H9 (cell line): ENCODE data around the gene KIAA0825. TPM values are rescaled to one million over a fixed set of nuclear protein-coding genes. Genes with fewer than 3 reads are reported as not detected.

Experiments
- DNase-seq: peaks from one replicate; pipeline ENCODE4 v3.0.0-alpha.2; 2017
- H2AFZ ChIP-seq: one replicate; pipeline ENCODE4 v1.6.1; 2013; ENCODE audit warnings: mild to moderate bottlenecking, low read length, control low read depth, moderate library complexity
- H2AK5ac ChIP-seq: 2 replicates; pipeline ENCODE4 v1.6.1; 2013; ENCODE audit warnings: low read length, control low read depth, mixed read lengths; ENCODE audit not compliant: insufficient read length
- H2BK120ac ChIP-seq: one replicate; pipeline ENCODE4 v1.6.1; 2013; ENCODE audit warnings: low read depth, mild to moderate bottlenecking, low read length, control low read depth, inconsistent platforms; ENCODE audit not compliant: poor library complexity, severe bottlenecking
- H2BK12ac ChIP-seq: 2 replicates; pipeline ENCODE4 v1.6.1; 2013; ENCODE audit warnings: low read length, control low read depth, mixed read lengths, low read depth; ENCODE audit not compliant: insufficient read length
- H2BK15ac ChIP-seq: 2 replicates; pipeline ENCODE4 v1.6.1; 2013; ENCODE audit warnings: low read depth, low read length, control low read depth
- H2BK20ac ChIP-seq: one replicate; pipeline ENCODE4 v1.6.1; 2013; ENCODE audit warnings: low read depth, mild to moderate bottlenecking, low read length, control low read depth, inconsistent platforms; ENCODE audit not compliant: poor library complexity, severe bottlenecking
- H2BK5ac ChIP-seq: 2 replicates; pipeline ENCODE4 v1.6.1; 2013; ENCODE audit warnings: low read length, control low read depth, mixed read lengths; ENCODE audit not compliant: insufficient read length
- H3K14ac ChIP-seq: 2 replicates; pipeline ENCODE4 v1.6.1; 2013; ENCODE audit warnings: low read length, control low read depth; ENCODE audit not compliant: insufficient read depth
- H3K18ac ChIP-seq: 2 replicates; pipeline ENCODE4 v1.6.1; 2013; ENCODE audit warnings: low read depth, mild to moderate bottlenecking, mixed read lengths, low read length, control low read depth; ENCODE audit not compliant: insufficient read length
- H3K23ac ChIP-seq: 2 replicates; pipeline ENCODE4 v1.6.1; 2013; ENCODE audit warnings: low read length, control low read depth, mixed read lengths, low read depth; ENCODE audit not compliant: insufficient read length
- H3K23me2 ChIP-seq: 2 replicates; pipeline ENCODE4 v1.6.1; 2013; ENCODE audit warnings: low read depth, mild to moderate bottlenecking, mixed read lengths, low read length, control low read depth; ENCODE audit not compliant: insufficient read length, poor library complexity, severe bottlenecking
- H3K27ac ChIP-seq: 2 replicates; pipeline ENCODE4 v1.5.1; 2013; ENCODE audit warnings: low read length, control low read depth, mixed read lengths, low read depth; ENCODE audit not compliant: insufficient read length
- H3K27me3 ChIP-seq: 2 replicates; pipeline ENCODE4 v1.6.1; 2013; ENCODE audit warnings: low read length, control low read depth, inconsistent platforms; ENCODE audit not compliant: insufficient read depth
- H3K4ac ChIP-seq: 2 replicates; pipeline ENCODE4 v1.6.1; 2013; ENCODE audit warnings: low read depth, mild to moderate bottlenecking, control low read depth, inconsistent platforms, low read length, moderate library complexity
- H3K4me1 ChIP-seq: 2 replicates; pipeline ENCODE4 v1.6.1; 2013; ENCODE audit warnings: low read length, control low read depth, inconsistent platforms; ENCODE audit not compliant: insufficient read depth
- H3K4me2 ChIP-seq: 2 replicates; pipeline ENCODE4 v1.6.1; 2013; ENCODE audit warnings: low read length, control low read depth, mixed read lengths; ENCODE audit not compliant: insufficient read length, insufficient read depth
- H3K56ac ChIP-seq: 2 replicates; pipeline ENCODE4 v1.6.1; 2013; ENCODE audit warnings: low read depth, mild to moderate bottlenecking, mixed read lengths, low read length, control low read depth; ENCODE audit not compliant: insufficient read length
- H3K79me1 ChIP-seq: 2 replicates; pipeline ENCODE4 v1.6.1; 2013; ENCODE audit warnings: low read depth, mild to moderate bottlenecking, moderate library complexity, low read length, control low read depth, inconsistent platforms; ENCODE audit not compliant: insufficient read depth, poor library complexity, severe bottlenecking
- H3K79me2 ChIP-seq: 2 replicates; pipeline ENCODE4 v1.6.1; 2013; ENCODE audit warnings: low read length, control low read depth, inconsistent platforms; ENCODE audit not compliant: insufficient read depth
- H3K9ac ChIP-seq: 2 replicates; pipeline ENCODE4 v1.6.1; 2013; ENCODE audit warnings: low read length, control low read depth, mixed read lengths; ENCODE audit not compliant: insufficient read length; ENCODE audit errors: extremely low read depth
- H3K9me3 ChIP-seq: one replicate; pipeline ENCODE4 v1.6.1; 2013; ENCODE audit warnings: low read depth, low read length, inconsistent platforms; ENCODE audit not compliant: control insufficient read depth
- H3T11ph ChIP-seq: one replicate; pipeline ENCODE4 v1.6.1; 2013; ENCODE audit warnings: mild to moderate bottlenecking, low read length, control low read depth, inconsistent platforms
- H4K20me1 ChIP-seq: one replicate; pipeline ENCODE4 v1.6.1; 2013; ENCODE audit not compliant: control insufficient read depth, insufficient read length, insufficient read depth
- H4K5ac ChIP-seq: 2 replicates; pipeline ENCODE4 v1.6.1; 2013; ENCODE audit warnings: low read depth, mild to moderate bottlenecking, mixed read lengths, low read length, control low read depth; ENCODE audit not compliant: insufficient read length
- H4K8ac ChIP-seq: replicated peaks from 2 replicates; pipeline ENCODE4 v1.6.1; 2013; ENCODE audit warnings: low read length, control low read depth, mixed read lengths, low read depth; ENCODE audit not compliant: insufficient read length
- H4K91ac ChIP-seq: 2 replicates; pipeline ENCODE4 v1.6.1; 2013; ENCODE audit warnings: low read depth, mild to moderate bottlenecking, moderate library complexity, mixed read lengths, low read length, control low read depth; ENCODE audit not compliant: insufficient read length
- H3K27ac Mint-ChIP-seq, 3 experiments: 2 replicates in 2 of 3; 3 replicates in 1 of 3; pipeline ENCODE4 v1.8.0; 2020 to 2021; ENCODE audit warnings: mixed read lengths in 3 of 3, mild to moderate bottlenecking in 1 of 3, moderate library complexity in 1 of 3
- H3K27me3 Mint-ChIP-seq: 2 replicates; pipeline ENCODE4 v1.8.0; 2021; ENCODE audit warnings: low read depth, mild to moderate bottlenecking, moderate library complexity, mixed read lengths
- H3K36me3 Mint-ChIP-seq, 3 experiments: 2 replicates in 2 of 3; 3 replicates in 1 of 3; pipeline ENCODE4 v1.8.0; 2020 to 2021; ENCODE audit warnings: low read depth in 3 of 3, mixed read lengths in 3 of 3; ENCODE audit not compliant: insufficient read depth in 1 of 3
- H3K4me1 Mint-ChIP-seq, 2 experiments: 2 replicates each; pipeline ENCODE4 v1.8.0; 2020; ENCODE audit warnings: mixed read lengths in 2 of 2
- H3K4me3 Mint-ChIP-seq, 2 experiments: 2 replicates in 1 of 2; 3 replicates in 1 of 2; pipeline ENCODE4 v1.8.0; 2020 to 2021; ENCODE audit warnings: mild to moderate bottlenecking in 2 of 2, mixed read lengths in 2 of 2, moderate library complexity in 1 of 2
- H3K9me3 Mint-ChIP-seq, 2 experiments: 2 replicates in 1 of 2; 3 replicates in 1 of 2; pipeline ENCODE4 v1.8.0; 2020; ENCODE audit warnings: mild to moderate bottlenecking in 2 of 2, mixed read lengths in 2 of 2, moderate library complexity in 1 of 2
- WGBS: extraction: QIAGEN DNeasy Blood & Tissue Kit; methylation state at CpG from one replicate; pipeline ENCODE4 v1.1.7; 2013; ENCODE audit warnings: missing lambda C conversion rate, low lambda C conversion rate, mixed read lengths; ENCODE audit not compliant: insufficient read length; ENCODE audit errors: extremely low coverage; 5-methylcytosine and 5-hydroxymethylcytosine counted together
- total RNA-seq: library from RNA; stranded (reverse); gene quantifications from 2 replicates; pipeline ENCODE4 v1.2.1, GENCODE V29; 2021
- TF ChIP-seq, protein P1 (sequence below): fragments of 200-600 bp; sonication (generic); conservative IDR thresholded peaks from 3 replicates; pipeline ENCODE4 v1.8.0; 2021; ENCODE audit warnings: antibody characterized with exemption, mild to moderate bottlenecking

The KIAA0825 gene
- total RNA-seq, 1 experiment from 2014 or later: 1.8 TPM

DNA sequence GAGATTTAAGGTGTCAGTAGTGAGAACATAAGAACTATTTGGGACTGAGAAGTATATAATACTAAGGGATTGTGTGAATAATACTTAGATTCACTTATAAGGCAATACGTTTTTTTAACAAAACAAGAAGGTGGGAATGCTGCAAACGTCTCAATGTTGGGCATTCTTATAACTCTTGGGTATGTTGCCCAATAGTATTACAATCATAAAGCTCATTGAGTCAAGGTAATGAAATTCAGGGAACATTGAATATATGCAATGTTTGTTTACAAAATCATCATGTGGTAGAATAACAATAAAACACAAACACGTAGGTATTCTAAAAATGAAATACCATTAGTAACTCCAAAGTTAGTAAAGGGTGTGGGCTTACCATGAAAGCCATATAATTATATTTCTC, 400.7 kb downstream of the KIAA0825 start:
- H3K23me2 ChIP-seq: no peaks in the 10 kb centered on the region
- no peak overlapping the region for H2BK120ac ChIP-seq
- peaks cover 9% of the 10 kb centered on the region; the same call in 1 of the 2 replicates for H3K79me2 ChIP-seq
- no peaks in the 10 kb centered on the region; the same call in 1 of the 2 replicates for H3K4me1 ChIP-seq
- no peak overlapping the region for H3K4me2 ChIP-seq
- H3K56ac ChIP-seq: no peak overlapping the region
- H4K8ac ChIP-seq: no peak overlapping the region
- peaks cover 3% of the 10 kb centered on the region for H3K79me1 ChIP-seq
- DNase-seq: no peak
- Mint-ChIP-seq H3K27ac (no peak overlapping the region), H3K27me3 (no peaks in the 10 kb centered on the region), H3K4me1 (peaks cover 7 to 9% of the 10 kb centered on the region in 2 experiments; a peak in 3 of 4 replicates), H3K36me3 (peaks cover 0 to 7% (median 0%) of the 10 kb centered on the region in 3 experiments; a peak in 1 of 7 replicates), H3K4me3 (no peak overlapping the region), H3K9me3 (no peaks in the 10 kb centered on the region)
- no peak overlapping the region for H3K14ac ChIP-seq
- H3K9ac ChIP-seq: no peak overlapping the region
- no peak overlapping the region for H2AFZ ChIP-seq
- H2BK12ac ChIP-seq: no peak overlapping the region
- H4K5ac ChIP-seq: no peak overlapping the region
- H3K4ac ChIP-seq: no peak overlapping the region
- no peak overlapping the region for H3T11ph ChIP-seq
- no peaks in the 10 kb centered on the region for H4K20me1 ChIP-seq
- no peak overlapping the region for H2BK15ac ChIP-seq
- no peak overlapping the region for H2BK5ac ChIP-seq
- H2AK5ac ChIP-seq: no peak overlapping the region
- H3K9me3 ChIP-seq: no peaks in the 10 kb centered on the region
- no peak overlapping the region for H3K18ac ChIP-seq
- no peaks in the 10 kb centered on the region for H3K27me3 ChIP-seq
- H4K91ac ChIP-seq: no peak overlapping the region
- no peak overlapping the region for H3K23ac ChIP-seq
- WGBS: no CpG with 5 or more reads among the region's 3 CpGs
- TF ChIP-seq, protein P1, sequence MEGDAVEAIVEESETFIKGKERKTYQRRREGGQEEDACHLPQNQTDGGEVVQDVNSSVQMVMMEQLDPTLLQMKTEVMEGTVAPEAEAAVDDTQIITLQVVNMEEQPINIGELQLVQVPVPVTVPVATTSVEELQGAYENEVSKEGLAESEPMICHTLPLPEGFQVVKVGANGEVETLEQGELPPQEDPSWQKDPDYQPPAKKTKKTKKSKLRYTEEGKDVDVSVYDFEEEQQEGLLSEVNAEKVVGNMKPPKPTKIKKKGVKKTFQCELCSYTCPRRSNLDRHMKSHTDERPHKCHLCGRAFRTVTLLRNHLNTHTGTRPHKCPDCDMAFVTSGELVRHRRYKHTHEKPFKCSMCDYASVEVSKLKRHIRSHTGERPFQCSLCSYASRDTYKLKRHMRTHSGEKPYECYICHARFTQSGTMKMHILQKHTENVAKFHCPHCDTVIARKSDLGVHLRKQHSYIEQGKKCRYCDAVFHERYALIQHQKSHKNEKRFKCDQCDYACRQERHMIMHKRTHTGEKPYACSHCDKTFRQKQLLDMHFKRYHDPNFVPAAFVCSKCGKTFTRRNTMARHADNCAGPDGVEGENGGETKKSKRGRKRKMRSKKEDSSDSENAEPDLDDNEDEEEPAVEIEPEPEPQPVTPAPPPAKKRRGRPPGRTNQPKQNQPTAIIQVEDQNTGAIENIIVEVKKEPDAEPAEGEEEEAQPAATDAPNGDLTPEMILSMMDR: no peak
- H3K27ac ChIP-seq: no peak overlapping the region
- no peak overlapping the region for H2BK20ac ChIP-seq
